Activated CD8-positive, alpha-beta T cell treated with anti-CD3 and anti-CD28 coated beads, Interleukin-2, amount 10 ng/mL, durations not matched to agents 7 days and 5 days (primary cell): ENCODE results near the gene NMT1. TPM values are rescaled to one million over a fixed set of nuclear protein-coding genes. Genes with fewer than 3 reads are reported as not detected.
A peak's percentile ranks its signal among the peaks of the same experiment; 100 is the strongest.

Experiments
- ATAC-seq: fragments of 150-1000 bp; cut with Tn5 transposase; one replicate; pipeline ENCODE4 v1.10.0; 2021; ENCODE audit warnings: moderate library complexity
- CTCF ChIA-PET: fragments of 350-600 bp; sonication (Branson Sonifier 250); formaldehyde crosslinking; loops from one replicate; lab custom pipeline; 2021; ENCODE audit warnings: antibody characterized with exemption; lab: Charles Lee
- POLR2A ChIA-PET: fragments of 350-600 bp; sonication (Branson Sonifier 250); formaldehyde crosslinking; loops from one replicate; lab custom pipeline; 2021; ENCODE audit warnings: antibody characterized with exemption; lab: Charles Lee
- DNase-seq: peaks from one replicate; pipeline ENCODE4 v3.0.0-alpha.2; 2020
- H3K27ac Mint-ChIP-seq: one replicate; pipeline ENCODE4 v1.8.0; 2021; ENCODE audit warnings: mild to moderate bottlenecking, mixed read lengths
- H3K27me3 Mint-ChIP-seq: one replicate; pipeline ENCODE4 v1.8.0; 2021; ENCODE audit warnings: low read depth, mixed read lengths
- H3K36me3 Mint-ChIP-seq: one replicate; pipeline ENCODE4 v1.8.0; 2021; ENCODE audit warnings: low read depth, mixed read lengths
- H3K4me1 Mint-ChIP-seq: one replicate; pipeline ENCODE4 v1.8.0; 2021; ENCODE audit warnings: low read depth, mixed read lengths
- H3K4me3 Mint-ChIP-seq: one replicate; pipeline ENCODE4 v1.8.0; 2021; ENCODE audit warnings: mild to moderate bottlenecking, mixed read lengths
- H3K9me3 Mint-ChIP-seq: one replicate; pipeline ENCODE4 v1.8.0; 2022; ENCODE audit warnings: mixed read lengths; ENCODE audit not compliant: insufficient read depth
- total RNA-seq, 2 experiments: library from RNA; stranded (reverse); gene quantifications; one replicate each; pipeline ENCODE4 v1.2.3, GENCODE V29; 2021

The NMT1 gene
- total RNA-seq, 2 experiments from 2014 or later, result 125 to 143 TPM

- peaks cover 65% of the 10 kb centered on the region for H3K36me3 Mint-ChIP-seq
- no peaks in the 10 kb centered on the region for H3K9me3 Mint-ChIP-seq
- no peak overlapping the region for H3K27ac Mint-ChIP-seq
- H3K27me3 Mint-ChIP-seq, result no peaks in the 10 kb centered on the region
- no peak overlapping the region for H3K4me3 Mint-ChIP-seq
- DNase-seq (no peak), ATAC-seq (no peak)
- ChIA-PET CTCF (interaction anchor here (0.6 to 4.5 kb wide), 18 partner anchors 9 to 321 kb away, joined by 3 to 22 read pairs (median 6); partner anchors contain the start of genes C1QL1, DCAKD, EFTUD2 and NMT1), POLR2A (interaction anchor here (1.2 to 1.5 kb wide), 2 partner anchors 50 to 76 kb away, joined by 4 read pairs; partner anchors contain the start of gene HEXIM1)
- H3K4me1 Mint-ChIP-seq, result no peaks in the 10 kb centered on the region
These were observed 37.2 kb downstream of the NMT1 start for GRCh38 chr17:45098081-45098868.

GRCh38 chr17:45098869-45099616, 37.9 kb downstream of the NMT1 start:
- ChIA-PET POLR2A (interaction anchor here (0.7 to 1.5 kb wide), 3 partner anchors 49 to 144 kb away, joined by 3 to 4 read pairs (median 4); partner anchors contain the start of gene HEXIM1), CTCF (interaction anchor here (0.6 to 4.5 kb wide), 28 partner anchors 10 to 326 kb away, joined by 3 to 22 read pairs (median 5); partner anchors contain the start of genes ACBD4, C1QL1, DCAKD and EFTUD2)
- H3K4me1 Mint-ChIP-seq, result no peaks in the 10 kb centered on the region
- peaks cover 61% of the 10 kb centered on the region for H3K36me3 Mint-ChIP-seq
- no peaks in the 10 kb centered on the region for H3K9me3 Mint-ChIP-seq
- H3K27ac Mint-ChIP-seq, result no peak overlapping the region
- no peaks in the 10 kb centered on the region for H3K27me3 Mint-ChIP-seq
- peak; percentile 93 for ATAC-seq
- DNase-seq, result peak; percentile 82
- H3K4me3 Mint-ChIP-seq, result no peak overlapping the region

GRCh38 chr17:45101546-45101882, 40.4 kb downstream of the NMT1 start:
- no peak for DNase-seq
- Mint-ChIP-seq H3K36me3 (peaks cover 63% of the 10 kb centered on the region), H3K27ac (no peak overlapping the region), H3K27me3 (no peaks in the 10 kb centered on the region), H3K4me3 (no peak overlapping the region), H3K9me3 (no peaks in the 10 kb centered on the region), H3K4me1 (no peaks in the 10 kb centered on the region)
- ChIA-PET POLR2A (no interaction called here), CTCF (interaction anchor here (4.5 kb wide), 1 partner anchor 12 kb away, joined by 22 read pairs; no protein-coding TSS in a partner anchor)
- ATAC-seq, result no peak

GRCh38 chr17:45101883-45102811, 41.0 kb downstream of the NMT1 start:
- CTCF ChIA-PET, result interaction anchor here (2.6 to 4.5 kb wide), 2 partner anchors 13 to 34 kb away, joined by 7 to 22 read pairs; partner anchors contain the start of gene ACBD4
- no peak overlapping the region for H3K4me3 Mint-ChIP-seq

GRCh38 chr17:45102856-45103255, 41.7 kb downstream of the NMT1 start:
- ATAC-seq (no peak), DNase-seq (no peak)
- Mint-ChIP-seq H3K4me3 (no peak overlapping the region), H3K27me3 (no peaks in the 10 kb centered on the region), H3K27ac (no peak overlapping the region), H3K36me3 (peaks cover 60% of the 10 kb centered on the region), H3K9me3 (no peaks in the 10 kb centered on the region), H3K4me1 (no peaks in the 10 kb centered on the region)
- POLR2A ChIA-PET, result interaction anchor here (1.4 kb wide), 1 partner anchor 9 kb away, joined by 3 read pairs; no protein-coding TSS in a partner anchor
- CTCF ChIA-PET, result interaction anchor here (1.2 to 2.6 kb wide), 2 partner anchors 33 to 324 kb away, joined by 3 to 7 read pairs; partner anchors contain the start of gene ACBD4

More at GRCh38 chr17:45101883-45102811, 41.0 kb downstream of the NMT1 start:
- no peak for DNase-seq
- Mint-ChIP-seq H3K36me3 (peaks cover 64% of the 10 kb centered on the region), H3K9me3 (no peaks in the 10 kb centered on the region), H3K4me1 (no peaks in the 10 kb centered on the region), H3K27me3 (no peaks in the 10 kb centered on the region), H3K27ac (no peak overlapping the region)
- POLR2A ChIA-PET, result interaction anchor here (0.6 to 1.4 kb wide), 2 partner anchors 10 to 231 kb away, joined by 3 read pairs; no protein-coding TSS in a partner anchor
- no peak for ATAC-seq

- ATAC-seq (no peak), DNase-seq (no peak)
- POLR2A ChIA-PET, result interaction anchor here (1.4 kb wide), 1 partner anchor 9 kb away, joined by 3 read pairs; no protein-coding TSS in a partner anchor
- CTCF ChIA-PET, result interaction anchor here (1.0 to 2.6 kb wide), 3 partner anchors 32 to 325 kb away, joined by 3 to 7 read pairs (median 3); partner anchors contain the start of gene ACBD4
- H3K27ac Mint-ChIP-seq, result no peak overlapping the region
- no peak overlapping the region for H3K4me3 Mint-ChIP-seq
- H3K9me3 Mint-ChIP-seq, result no peaks in the 10 kb centered on the region
- H3K4me1 Mint-ChIP-seq, result no peaks in the 10 kb centered on the region
- H3K27me3 Mint-ChIP-seq, result no peaks in the 10 kb centered on the region
- peaks cover 57% of the 10 kb centered on the region for H3K36me3 Mint-ChIP-seq
These were observed 42.2 kb downstream of the NMT1 start for GRCh38 chr17:45103269-45103795.

GRCh38 chr17:45104029-45104428, 42.9 kb downstream of the NMT1 start:
- CTCF ChIA-PET, result interaction anchor here (1.0 to 2.6 kb wide), 4 partner anchors 15 to 325 kb away, joined by 3 to 7 read pairs (median 3); partner anchors contain the start of gene ACBD4

GRCh38 chr17:45104497-45104896, 43.4 kb downstream of the NMT1 start:
- CTCF ChIA-PET, result interaction anchor here (1.0 to 2.6 kb wide), 4 partner anchors 14 to 82 kb away, joined by 3 to 7 read pairs (median 3); partner anchors contain the start of gene ACBD4
- POLR2A ChIA-PET, result no interaction called here
- Mint-ChIP-seq H3K36me3 (peaks cover 48% of the 10 kb centered on the region), H3K4me1 (no peaks in the 10 kb centered on the region), H3K27me3 (no peaks in the 10 kb centered on the region), H3K27ac (no peak overlapping the region), H3K4me3 (no peak overlapping the region), H3K9me3 (no peaks in the 10 kb centered on the region)
- no peak for DNase-seq
- ATAC-seq, result no peak

More at GRCh38 chr17:45104029-45104428, 42.9 kb downstream of the NMT1 start:
- POLR2A ChIA-PET, result no interaction called here
- DNase-seq (no peak), ATAC-seq (no peak)
- Mint-ChIP-seq H3K27ac (no peak overlapping the region), H3K4me1 (no peaks in the 10 kb centered on the region), H3K36me3 (peaks cover 51% of the 10 kb centered on the region), H3K9me3 (no peaks in the 10 kb centered on the region), H3K27me3 (no peaks in the 10 kb centered on the region), H3K4me3 (no peak overlapping the region)

- Mint-ChIP-seq H3K27ac (no peak overlapping the region), H3K4me3 (no peak overlapping the region), H3K9me3 (no peaks in the 10 kb centered on the region), H3K36me3 (peaks cover 44% of the 10 kb centered on the region), H3K4me1 (no peaks in the 10 kb centered on the region), H3K27me3 (no peaks in the 10 kb centered on the region)
- no peak for ATAC-seq
- ChIA-PET POLR2A (interaction anchor here (1.4 kb wide), 1 partner anchor 13 kb away, joined by 3 read pairs; no protein-coding TSS in a partner anchor), CTCF (interaction anchor here (0.7 to 1.4 kb wide), 5 partner anchors 14 to 93 kb away, joined by 3 read pairs; partner anchors contain the start of gene ACBD4)
- no peak for DNase-seq
These were observed 43.9 kb downstream of the NMT1 start for GRCh38 chr17:45104907-45105624.

- ATAC-seq, result no peak
- no peak overlapping the region for H3K4me3 Mint-ChIP-seq
- H3K27me3 Mint-ChIP-seq, result no peaks in the 10 kb centered on the region
- CTCF ChIA-PET, result interaction anchor here (0.7 to 1.1 kb wide), 3 partner anchors 24 to 92 kb away, joined by 3 read pairs; partner anchors contain the start of gene ACBD4
- DNase-seq, result no peak
- peaks cover 44% of the 10 kb centered on the region for H3K36me3 Mint-ChIP-seq
- no peaks in the 10 kb centered on the region for H3K4me1 Mint-ChIP-seq
- no peaks in the 10 kb centered on the region for H3K9me3 Mint-ChIP-seq
- H3K27ac Mint-ChIP-seq, result no peak overlapping the region
- POLR2A ChIA-PET, result interaction anchor here (1.4 kb wide), 1 partner anchor 12 kb away, joined by 3 read pairs; no protein-coding TSS in a partner anchor
These were observed 45.0 kb downstream of the NMT1 start for GRCh38 chr17:45106096-45106495.
